Measurements from ENCODE around the gene TSPAN4. TPM values are rescaled to one million over a fixed set of nuclear protein-coding genes. Genes with fewer than 3 reads are reported as not detected.
A peak's percentile ranks its signal among the peaks of the same experiment; 100 is the strongest.

TSPAN4 gene
- total and polyA plus RNA-seq, 9 of the 15 experiments (the other 6 are each of a cell fraction or from before 2014, with no cell fraction given): 0.07 to 31.0 (median 15.7) TPM

DNA sequence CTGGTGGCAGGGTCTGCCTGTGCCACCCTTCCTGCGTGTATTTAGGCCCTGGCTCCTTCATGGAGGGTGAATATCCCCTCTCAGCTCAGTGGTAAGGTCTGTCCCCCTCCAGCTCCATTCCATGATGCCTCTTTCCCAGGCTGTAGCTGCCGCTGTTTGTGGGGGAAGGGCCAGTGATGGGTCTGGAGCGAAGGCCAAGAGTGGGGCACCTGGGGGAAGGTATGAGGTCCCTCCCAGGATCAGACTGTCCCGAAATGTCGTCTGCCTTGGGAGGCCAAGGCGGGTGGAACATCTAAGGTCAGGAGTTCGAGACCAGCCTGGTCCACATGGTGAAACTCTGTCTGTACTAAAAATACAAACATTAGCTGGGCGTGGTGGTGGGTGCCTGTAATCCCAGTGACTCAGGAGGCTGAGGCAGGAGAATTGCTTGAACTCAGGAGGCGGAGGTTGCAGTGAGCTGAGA, 8.8 kb upstream of the TSPAN4 start (continued):
- TF ChIP-seq SRSF1 (IDR thresholded peaks at IDR 0.05; ENCODE audit: low read depth, low read length): no peak
- TF ChIP-seq SAP30 (IDR thresholded peaks at IDR 0.05; ENCODE audit: borderline replicate concordance, insufficient read depth, low read depth, low read length, poor library complexity, severe bottlenecking): peak; percentile 35
- TF ChIP-seq SP2 (IDR thresholded peaks at IDR 0.05; ENCODE audit: extremely low read depth, low read depth, low read length, poor library complexity, severe bottlenecking): no peak
- TF ChIP-seq LARP7 (IDR thresholded peaks at IDR 0.05): no peak
- TF ChIP-seq CBFA2T3 (IDR thresholded peaks at IDR 0.05): no peak
- TF ChIP-seq CBX1 (IDR thresholded peaks at IDR 0.05; ENCODE audit: low read depth): no peak
- no peak for TF ChIP-seq SREBF1 (IDR thresholded peaks at IDR 0.05; ENCODE audit: borderline replicate concordance, low read depth, low read length)
- no peak for TF ChIP-seq ZNF699 (CRISPR knock-in tag; IDR thresholded peaks at IDR 0.05; ENCODE audit: insufficient replicate concordance)
- no peak for TF ChIP-seq NFIC (IDR thresholded peaks at IDR 0.05)
- no peak for TF ChIP-seq ZNF609 (CRISPR knock-in tag; IDR thresholded peaks at IDR 0.05; ENCODE audit: borderline replicate concordance)
- TF ChIP-seq TEAD1 (CRISPR knock-in tag; IDR thresholded peaks at IDR 0.05): peak in 1 of 2 experiments; percentile 15; a peak in 1 of 4 replicates
- no peak for TF ChIP-seq CBX3 (IDR thresholded peaks at IDR 0.05; ENCODE audit: borderline replicate concordance in 1 of 2, low read length in 2 of 2)
- no peak for TF ChIP-seq ILK (tag; IDR thresholded peaks at IDR 0.05; ENCODE audit: borderline replicate concordance, low read depth)
- TF ChIP-seq CTBP1 (IDR thresholded peaks at IDR 0.05; ENCODE audit: borderline replicate concordance): no peak
- TF ChIP-seq NCOA2 (IDR thresholded peaks at IDR 0.05; ENCODE audit: partially characterized antibody in 2 of 2): no peak
- TF ChIP-seq ZFP1 (CRISPR knock-in tag; IDR thresholded peaks at IDR 0.05): no peak
- TF ChIP-seq CBFA2T2 (conservative IDR thresholded peaks at IDR 0.05): no peak
- TF ChIP-seq, protein P1, sequence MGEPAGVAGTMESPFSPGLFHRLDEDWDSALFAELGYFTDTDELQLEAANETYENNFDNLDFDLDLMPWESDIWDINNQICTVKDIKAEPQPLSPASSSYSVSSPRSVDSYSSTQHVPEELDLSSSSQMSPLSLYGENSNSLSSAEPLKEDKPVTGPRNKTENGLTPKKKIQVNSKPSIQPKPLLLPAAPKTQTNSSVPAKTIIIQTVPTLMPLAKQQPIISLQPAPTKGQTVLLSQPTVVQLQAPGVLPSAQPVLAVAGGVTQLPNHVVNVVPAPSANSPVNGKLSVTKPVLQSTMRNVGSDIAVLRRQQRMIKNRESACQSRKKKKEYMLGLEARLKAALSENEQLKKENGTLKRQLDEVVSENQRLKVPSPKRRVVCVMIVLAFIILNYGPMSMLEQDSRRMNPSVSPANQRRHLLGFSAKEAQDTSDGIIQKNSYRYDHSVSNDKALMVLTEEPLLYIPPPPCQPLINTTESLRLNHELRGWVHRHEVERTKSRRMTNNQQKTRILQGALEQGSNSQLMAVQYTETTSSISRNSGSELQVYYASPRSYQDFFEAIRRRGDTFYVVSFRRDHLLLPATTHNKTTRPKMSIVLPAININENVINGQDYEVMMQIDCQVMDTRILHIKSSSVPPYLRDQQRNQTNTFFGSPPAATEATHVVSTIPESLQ (CRISPR knock-in tag; IDR thresholded peaks at IDR 0.05): no peak
- TF ChIP-seq CBFB (CRISPR knock-in tag; IDR thresholded peaks at IDR 0.05): 0 out of 2 replicates have a peak, but pooled peaks have one; percentile 32

Measured in K562 (cell line).